Naive B cell (primary cell): Measurements from ENCODE around the gene ATP5ME. TPM values are rescaled to one million over a fixed set of nuclear protein-coding genes. Genes with fewer than 3 reads are reported as not detected.

Experiments
- ATAC-seq, 2 donors: fragments of 150-1000 bp; cut with Tn5 transposase; 2 replicates each; pipeline ENCODE4 v1.10.0; 2021; ENCODE audit warnings: low read depth in 2 of 2, mild to moderate bottlenecking in 2 of 2, moderate library complexity in 2 of 2
- DNase-seq: peaks from one replicate; pipeline ENCODE4 v3.0.0; 2022
- H3K27ac Mint-ChIP-seq, 6 donors: one replicate each; pipeline ENCODE4 v1.8.0; 2020 to 2022; ENCODE audit warnings: mild to moderate bottlenecking in 6 of 6, mixed read lengths in 6 of 6, moderate library complexity in 5 of 6, inconsistent platforms in 2 of 6
- H3K27me3 Mint-ChIP-seq, 3 donors: one replicate each; pipeline ENCODE4 v1.8.0; 2021 to 2022; ENCODE audit warnings: mixed read lengths in 3 of 3, mild to moderate bottlenecking in 1 of 3
- H3K36me3 Mint-ChIP-seq, 2 donors: one replicate each; pipeline ENCODE4 v1.8.0; 2020 to 2022; ENCODE audit warnings: mixed read lengths in 2 of 2, inconsistent platforms in 1 of 2, mild to moderate bottlenecking in 1 of 2
- H3K4me1 Mint-ChIP-seq, 3 donors: one replicate each; pipeline ENCODE4 v1.8.0; 2020 to 2022; ENCODE audit warnings: mixed read lengths in 3 of 3, inconsistent platforms in 1 of 3, mild to moderate bottlenecking in 1 of 3, moderate library complexity in 1 of 3
- H3K4me3 Mint-ChIP-seq, 8 donors: one replicate each; pipeline ENCODE4 v1.8.0; 2020 to 2022; ENCODE audit warnings: mild to moderate bottlenecking in 8 of 8, mixed read lengths in 8 of 8, moderate library complexity in 8 of 8, inconsistent platforms in 2 of 8
- H3K9me3 Mint-ChIP-seq, 7 donors: one replicate each; pipeline ENCODE4 v1.8.0; 2020 to 2022; ENCODE audit warnings: mixed read lengths in 7 of 7, mild to moderate bottlenecking in 5 of 7, inconsistent platforms in 2 of 7, moderate library complexity in 1 of 7
- polyA plus RNA-seq, 6 donors: library from polyadenylated mRNA; unstranded; fragments of 300-500 nt; fragmentation: Illumina TruSeq; gene quantifications; one replicate each; pipeline ENCODE4 v1.2.3, GENCODE V29; 2021; ENCODE audit warnings: low read depth in 6 of 6

The ATP5ME gene
- polyA plus RNA-seq, 6 donors from 2014 or later = 320 to 459 (median 358) TPM

DNA sequence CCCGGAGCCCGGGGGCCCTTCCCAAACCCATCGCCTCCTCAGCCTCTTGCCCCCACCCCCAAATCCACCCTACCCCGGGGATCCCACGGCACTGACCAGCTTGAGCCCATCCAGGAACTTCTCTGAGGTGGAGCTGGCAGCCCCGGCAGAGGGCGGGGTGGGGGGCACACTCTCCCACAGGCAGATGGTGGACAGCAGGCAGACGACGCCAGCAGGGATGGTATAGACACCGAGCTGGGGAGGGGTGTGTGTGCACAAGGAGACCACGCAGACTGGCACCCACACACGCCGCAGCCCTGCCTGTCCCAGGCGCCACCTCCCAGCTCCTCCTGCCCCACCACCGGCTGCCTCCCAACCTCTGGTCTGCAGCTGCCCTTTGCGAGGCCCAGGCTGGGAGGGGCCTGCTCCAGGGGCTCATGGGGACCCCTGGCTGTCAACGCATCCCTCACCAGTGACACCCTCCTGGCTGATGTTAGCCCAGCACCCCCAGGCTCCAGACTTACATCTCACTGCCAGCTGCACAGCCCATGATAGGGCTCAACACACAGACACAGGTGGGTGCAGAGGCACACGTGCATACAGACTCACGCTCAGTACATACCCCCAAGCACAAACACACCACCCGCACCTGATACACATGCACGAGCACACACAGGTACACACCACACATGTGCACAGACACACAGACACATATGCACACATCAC is 10.7 kb upstream of the ATP5ME start:
- peak overlapping the region in 1 of 6 donors; percentile 71 for H3K27ac Mint-ChIP-seq
- H3K4me1 Mint-ChIP-seq = peaks cover 8 to 12% (median 8%) of the 10 kb centered on the region in 3 donors
- peak overlapping the region in 2 of 8 donors; percentile 9 to 62 for H3K4me3 Mint-ChIP-seq
- H3K9me3 Mint-ChIP-seq = no peaks in the 10 kb centered on the region
- no peaks in the 10 kb centered on the region for H3K36me3 Mint-ChIP-seq
- DNase-seq (no peak), ATAC-seq (no peak)
- H3K27me3 Mint-ChIP-seq = peaks cover 0 to 25% (median 8%) of the 10 kb centered on the region in 3 donors

DNA sequence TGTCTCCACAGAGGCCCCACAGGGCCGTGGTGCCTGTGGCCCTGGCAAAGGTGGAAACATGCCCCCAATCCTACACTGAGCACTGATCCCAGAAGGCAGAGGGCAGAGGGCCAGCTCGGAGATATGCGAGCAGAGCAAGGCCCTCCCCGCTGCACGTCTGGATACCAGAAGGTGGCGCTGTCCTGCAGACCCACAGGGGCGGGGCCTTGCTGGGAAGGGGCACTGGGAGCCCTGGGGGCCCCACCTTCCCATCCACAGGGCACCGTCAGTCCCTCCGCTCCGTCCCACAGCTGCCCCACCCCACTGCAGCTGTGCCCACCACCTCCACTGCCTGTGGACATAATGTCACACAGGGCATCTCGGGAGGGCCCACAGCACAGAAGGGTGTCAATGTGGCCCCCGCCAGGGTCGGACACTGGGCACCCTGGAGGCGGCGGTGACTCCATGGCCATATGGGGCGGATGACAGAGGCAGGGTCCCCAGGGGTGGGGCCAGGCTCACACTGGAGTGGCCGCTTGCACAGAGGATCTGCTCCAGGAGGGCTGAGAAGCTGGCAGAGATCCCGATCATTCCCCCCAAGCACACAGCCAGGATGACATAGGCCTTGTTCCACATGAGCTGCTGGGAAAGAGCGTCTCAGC is 10.0 kb upstream of the ATP5ME start:
- H3K4me3 Mint-ChIP-seq = no peak overlapping the region
- DNase-seq (no peak), ATAC-seq (peak; percentile 15 to 20)
- no peaks in the 10 kb centered on the region for H3K36me3 Mint-ChIP-seq
- peaks cover 6 to 12% (median 8%) of the 10 kb centered on the region in 3 donors for H3K4me1 Mint-ChIP-seq
- no peaks in the 10 kb centered on the region for H3K9me3 Mint-ChIP-seq
- H3K27ac Mint-ChIP-seq = no peak overlapping the region
- H3K27me3 Mint-ChIP-seq = peaks cover 0 to 26% (median 8%) of the 10 kb centered on the region in 3 donors

DNA sequence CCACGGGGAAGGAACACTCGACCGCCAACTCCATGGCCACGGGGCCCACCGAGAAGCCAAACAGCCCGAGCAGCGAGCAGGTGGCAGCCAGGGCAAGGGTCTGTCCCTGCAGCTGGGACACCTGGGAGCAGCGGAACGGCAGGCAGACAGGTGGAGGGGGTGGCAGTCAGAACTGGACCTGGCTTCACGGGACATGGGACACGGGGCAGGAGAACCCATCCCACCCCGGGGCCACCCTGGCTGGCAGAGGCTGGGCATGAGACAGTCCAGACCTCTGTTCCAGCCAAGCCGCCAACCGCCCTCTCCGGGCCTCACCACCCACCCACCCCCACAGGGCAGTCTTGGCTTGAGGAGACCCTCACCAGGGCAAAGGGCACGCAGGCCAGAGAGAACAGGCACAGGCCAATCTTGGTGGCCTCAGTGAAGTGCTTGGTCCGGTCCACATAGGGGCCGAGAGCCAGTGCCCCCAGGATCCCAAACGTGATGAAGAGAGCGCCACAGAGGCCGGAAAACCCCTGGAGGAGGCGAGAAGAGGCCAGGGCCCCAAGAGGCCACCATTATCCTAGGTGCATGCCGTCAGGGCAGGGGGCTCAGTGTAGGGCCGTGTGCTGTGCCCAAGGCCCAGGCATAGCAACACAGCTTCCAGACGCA is 9.3 kb upstream of the ATP5ME start:
- ATAC-seq = peak in 1 of 2 donors; percentile 11
- H3K27ac Mint-ChIP-seq = no peak overlapping the region
- H3K4me3 Mint-ChIP-seq = peak overlapping the region in 1 of 8 donors; percentile 41
- H3K9me3 Mint-ChIP-seq = no peaks in the 10 kb centered on the region
- peaks cover 0 to 26% (median 8%) of the 10 kb centered on the region in 3 donors for H3K27me3 Mint-ChIP-seq
- no peaks in the 10 kb centered on the region for H3K36me3 Mint-ChIP-seq
- DNase-seq = no peak
- peaks cover 6 to 12% (median 8%) of the 10 kb centered on the region in 3 donors for H3K4me1 Mint-ChIP-seq

DNA sequence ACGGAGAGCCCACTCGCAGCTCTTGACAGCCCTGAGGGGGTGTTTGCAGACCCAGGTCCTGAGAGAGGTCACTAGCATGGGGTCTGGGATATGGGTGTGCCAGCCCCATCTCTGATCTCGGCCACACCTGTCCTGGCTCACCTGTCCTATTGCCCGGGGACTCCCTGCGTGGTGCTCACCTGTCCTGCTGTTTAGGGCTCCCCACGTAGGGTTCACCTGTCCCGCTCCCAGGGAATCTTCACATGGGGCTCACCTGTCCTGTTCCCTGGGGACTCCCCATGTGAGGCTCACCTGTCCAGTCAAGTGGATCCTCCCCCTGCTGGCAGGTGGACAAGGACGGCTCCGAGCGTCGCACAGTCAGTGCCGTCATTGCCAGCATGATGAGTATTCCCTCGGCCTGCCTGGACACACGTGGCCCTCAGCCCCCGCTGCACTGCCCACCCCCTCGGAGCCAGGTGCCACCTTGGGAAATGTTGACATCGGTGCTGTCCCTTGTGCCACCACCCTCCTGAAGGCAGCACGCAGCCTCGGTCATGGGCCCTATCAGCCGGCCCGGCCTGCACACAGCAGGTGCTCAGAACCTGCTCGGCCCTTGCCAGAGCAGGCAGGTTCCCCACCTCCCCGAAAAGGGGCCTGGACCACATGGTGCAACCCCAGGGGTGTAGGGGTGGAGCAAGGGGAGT is 8.6 kb upstream of the ATP5ME start:
- peak overlapping the region in 1 of 6 donors; percentile 71 for H3K27ac Mint-ChIP-seq
- peak overlapping the region in 7 of 8 donors; percentile 15 to 81 (median 38) for H3K4me3 Mint-ChIP-seq
- H3K9me3 Mint-ChIP-seq = no peaks in the 10 kb centered on the region
- H3K4me1 Mint-ChIP-seq = peaks cover 1 to 10% (median 3%) of the 10 kb centered on the region in 3 donors
- DNase-seq (no peak), ATAC-seq (no peak)
- no peaks in the 10 kb centered on the region for H3K36me3 Mint-ChIP-seq
- peaks cover 0 to 19% (median 4%) of the 10 kb centered on the region in 3 donors for H3K27me3 Mint-ChIP-seq

DNA sequence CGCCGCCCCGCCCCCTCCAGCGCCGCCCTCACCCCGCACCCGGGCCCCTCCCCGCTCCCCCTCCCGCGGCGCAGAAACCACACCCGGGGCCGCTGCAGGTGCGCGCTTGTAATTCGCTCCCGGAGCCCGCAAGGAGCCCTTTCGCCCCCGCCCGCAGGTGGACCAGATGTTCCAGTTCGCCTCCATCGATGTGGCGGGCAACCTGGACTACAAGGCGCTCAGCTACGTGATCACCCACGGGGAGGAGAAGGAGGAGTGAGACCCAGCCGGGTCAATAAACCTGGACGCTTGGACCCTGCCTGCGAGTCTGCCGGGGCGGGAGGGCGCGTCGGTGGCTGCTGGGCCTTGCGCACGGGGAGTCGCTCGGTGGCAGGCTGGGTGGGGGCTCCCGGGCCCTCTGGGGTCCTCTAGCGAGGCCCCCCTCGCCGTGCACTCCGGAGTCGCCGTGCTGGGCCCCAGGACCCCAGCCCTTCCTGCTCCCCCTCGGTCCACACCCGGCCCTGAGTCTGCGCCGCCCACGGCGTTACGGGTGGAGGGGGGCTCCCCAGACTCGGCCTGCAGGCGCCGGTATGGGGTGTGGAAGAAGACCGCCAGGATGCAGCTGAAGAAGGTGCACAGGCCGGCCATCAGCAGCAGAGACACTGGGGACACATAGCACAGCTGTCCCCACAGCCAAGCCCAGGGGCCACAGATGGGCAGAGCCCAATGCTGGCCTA is 7.8 kb upstream of the ATP5ME start:
- Mint-ChIP-seq H3K9me3 (no peaks in the 10 kb centered on the region), H3K36me3 (no peaks in the 10 kb centered on the region), H3K4me3 (peak overlapping the region in 2 of 8 donors; percentile 56 to 69), H3K27ac (no peak overlapping the region), H3K27me3 (peaks cover 0 to 14% (median 0%) of the 10 kb centered on the region in 3 donors), H3K4me1 (peaks cover 0 to 8% (median 2%) of the 10 kb centered on the region in 3 donors)
- ATAC-seq (peak; percentile 10 to 42), DNase-seq (no peak)

DNA sequence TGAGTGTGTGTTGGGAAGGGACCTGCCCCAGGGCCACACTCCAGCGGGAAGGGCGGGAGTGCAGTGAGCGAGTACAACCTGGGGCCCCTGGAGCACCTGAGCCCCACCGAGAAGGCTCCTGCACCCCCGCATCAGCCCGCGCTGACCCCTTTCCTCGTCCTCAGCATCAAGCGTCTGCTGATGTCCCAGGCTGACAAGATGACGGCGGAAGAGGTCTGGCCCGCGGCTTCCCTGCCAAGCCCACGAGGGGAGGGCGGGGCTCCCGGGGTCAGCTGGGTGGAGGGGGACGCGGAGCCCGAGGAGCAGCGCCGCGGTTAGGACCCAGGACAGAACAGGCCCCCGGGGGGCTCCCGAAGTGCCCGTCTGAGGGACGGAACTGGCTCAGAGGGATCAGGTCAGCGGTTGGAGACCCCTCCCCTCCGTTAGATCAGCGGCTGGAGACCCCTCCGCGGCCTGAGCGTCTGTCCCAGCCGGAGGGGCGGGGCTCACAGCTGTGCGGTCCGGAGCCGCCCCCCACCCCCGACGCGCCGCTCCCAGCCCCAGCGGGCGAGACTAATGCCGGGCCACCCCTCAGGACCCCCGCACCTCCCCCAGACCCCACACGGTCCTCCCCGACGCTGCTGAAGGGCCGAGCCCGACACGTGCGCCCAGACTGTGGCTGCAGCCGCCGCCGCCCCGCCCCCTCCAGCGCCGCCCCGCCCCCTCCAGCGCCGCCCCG is 7.0 kb upstream of the ATP5ME start:
- Mint-ChIP-seq H3K36me3 (no peaks in the 10 kb centered on the region), H3K4me1 (peaks cover 4 to 8% (median 5%) of the 10 kb centered on the region in 3 donors), H3K4me3 (peak overlapping the region; percentile 47 to 83 (median 70)), H3K27ac (peak overlapping the region in 3 of 6 donors; percentile 11 to 80 (median 39)), H3K27me3 (peaks cover 0 to 14% (median 0%) of the 10 kb centered on the region in 3 donors), H3K9me3 (no peaks in the 10 kb centered on the region)
- ATAC-seq (peak; percentile 58 to 60), DNase-seq (peak; percentile 49)

DNA sequence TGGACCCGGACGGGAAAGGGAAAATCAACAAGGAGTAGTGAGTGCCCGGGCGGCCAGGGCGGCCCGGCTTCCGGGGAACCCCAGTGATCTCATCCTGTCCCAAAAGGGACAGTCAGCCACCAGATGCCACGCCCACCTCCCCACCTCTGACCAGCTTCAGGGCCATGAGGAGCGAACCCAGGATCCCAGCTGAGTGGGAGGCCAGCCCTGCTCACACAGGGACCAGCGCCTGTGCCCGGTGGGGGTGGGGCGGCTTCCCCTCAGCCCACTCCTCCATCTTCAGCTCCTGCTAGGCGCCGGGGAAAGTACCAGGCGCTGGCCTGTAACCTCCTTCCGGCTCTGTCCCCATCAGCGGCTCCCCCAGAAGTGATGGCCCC is 6.5 kb upstream of the ATP5ME start:
- Mint-ChIP-seq H3K4me1 (peaks cover 5 to 10% (median 8%) of the 10 kb centered on the region in 3 donors), H3K27me3 (peaks cover 0 to 14% (median 0%) of the 10 kb centered on the region in 3 donors), H3K4me3 (peak overlapping the region; percentile 47 to 83 (median 70)), H3K9me3 (no peaks in the 10 kb centered on the region), H3K36me3 (no peaks in the 10 kb centered on the region), H3K27ac (peak overlapping the region in 3 of 6 donors; percentile 39 to 80 (median 42))
- DNase-seq (no peak), ATAC-seq (peak; percentile 11 to 18)

DNA sequence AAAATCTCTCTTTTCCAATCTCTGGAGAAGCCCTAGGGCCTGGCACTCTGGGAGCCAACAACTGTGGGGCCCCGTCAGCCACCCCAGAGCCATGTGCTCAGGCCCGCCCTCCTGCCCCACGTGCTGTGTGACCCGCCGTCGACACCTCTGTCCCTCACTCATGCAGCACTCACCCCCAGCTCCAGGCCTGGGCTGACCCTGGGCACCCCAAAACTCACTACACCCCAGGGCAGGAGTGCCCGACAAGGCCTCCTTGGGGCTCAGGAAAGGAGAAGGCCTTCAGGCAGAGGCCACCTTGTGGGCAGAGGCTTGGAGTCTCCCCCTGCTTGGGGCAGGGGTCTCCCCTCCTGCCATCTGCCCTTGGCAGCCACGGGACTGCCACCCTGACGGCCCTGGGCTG is 6.0 kb upstream of the ATP5ME start:
- Mint-ChIP-seq H3K36me3 (no peaks in the 10 kb centered on the region), H3K27me3 (peaks cover 0 to 10% (median 0%) of the 10 kb centered on the region in 3 donors), H3K9me3 (no peaks in the 10 kb centered on the region), H3K27ac (peak overlapping the region in 2 of 6 donors; percentile 42 to 84), H3K4me1 (peaks cover 10 to 12% (median 10%) of the 10 kb centered on the region in 3 donors), H3K4me3 (peak overlapping the region in 6 of 8 donors; percentile 36 to 83 (median 70))
- no peak for ATAC-seq
- no peak for DNase-seq

DNA sequence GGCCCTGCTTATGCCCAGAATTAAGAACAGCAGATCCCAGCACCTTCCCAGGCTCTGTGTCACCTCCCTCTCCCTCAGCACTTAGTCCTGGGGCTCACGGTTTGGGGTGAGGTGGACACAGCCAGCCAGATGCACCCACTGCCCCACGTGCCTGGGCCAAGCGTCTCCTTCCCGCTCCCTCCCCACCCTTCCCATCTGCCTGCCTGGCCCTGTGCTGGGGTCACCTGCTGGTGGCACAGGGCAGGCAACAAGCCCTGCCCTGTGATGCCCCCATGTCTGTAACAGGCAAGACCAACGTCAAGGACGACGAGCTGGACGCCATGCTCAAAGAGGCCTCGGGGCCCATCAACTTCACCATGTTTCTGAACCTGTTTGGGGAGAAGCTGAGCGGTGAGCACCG is 5.6 kb upstream of the ATP5ME start:
- H3K36me3 Mint-ChIP-seq = no peaks in the 10 kb centered on the region
- peak overlapping the region in 3 of 8 donors; percentile 37 to 70 (median 44) for H3K4me3 Mint-ChIP-seq
- no peak for DNase-seq
- no peaks in the 10 kb centered on the region for H3K9me3 Mint-ChIP-seq
- no peak for ATAC-seq
- H3K27me3 Mint-ChIP-seq = peaks cover 0 to 8% (median 0%) of the 10 kb centered on the region in 3 donors
- H3K27ac Mint-ChIP-seq = peak overlapping the region in 1 of 6 donors; percentile 42
- H3K4me1 Mint-ChIP-seq = peaks cover 10 to 12% (median 12%) of the 10 kb centered on the region in 3 donors

DNA sequence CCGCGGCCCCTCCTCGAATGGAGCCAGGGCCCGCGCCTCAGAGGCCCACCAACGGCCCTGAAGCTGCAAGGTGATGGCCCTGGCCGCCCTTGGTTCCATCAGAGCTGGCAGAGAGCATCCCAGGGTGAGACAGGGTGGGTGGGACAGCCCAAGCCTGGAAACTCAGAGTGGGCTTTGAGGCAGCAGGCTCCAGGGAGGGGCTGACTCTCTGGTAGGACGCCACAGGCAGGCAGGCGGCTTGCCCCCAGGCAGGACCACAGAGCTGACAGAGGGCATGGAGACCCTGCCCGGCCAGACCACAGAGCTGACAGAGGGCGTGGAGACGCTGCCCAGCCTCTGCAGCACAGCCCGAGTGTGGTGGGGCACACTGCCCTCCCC is 5.0 kb upstream of the ATP5ME start:
- no peaks in the 10 kb centered on the region for H3K36me3 Mint-ChIP-seq
- no peak overlapping the region for H3K27ac Mint-ChIP-seq
- H3K27me3 Mint-ChIP-seq = peaks cover 0 to 8% (median 0%) of the 10 kb centered on the region in 3 donors
- H3K4me1 Mint-ChIP-seq = peaks cover 10 to 13% (median 12%) of the 10 kb centered on the region in 3 donors
- no peaks in the 10 kb centered on the region for H3K9me3 Mint-ChIP-seq
- no peak overlapping the region for H3K4me3 Mint-ChIP-seq
- DNase-seq (no peak), ATAC-seq (no peak)

DNA sequence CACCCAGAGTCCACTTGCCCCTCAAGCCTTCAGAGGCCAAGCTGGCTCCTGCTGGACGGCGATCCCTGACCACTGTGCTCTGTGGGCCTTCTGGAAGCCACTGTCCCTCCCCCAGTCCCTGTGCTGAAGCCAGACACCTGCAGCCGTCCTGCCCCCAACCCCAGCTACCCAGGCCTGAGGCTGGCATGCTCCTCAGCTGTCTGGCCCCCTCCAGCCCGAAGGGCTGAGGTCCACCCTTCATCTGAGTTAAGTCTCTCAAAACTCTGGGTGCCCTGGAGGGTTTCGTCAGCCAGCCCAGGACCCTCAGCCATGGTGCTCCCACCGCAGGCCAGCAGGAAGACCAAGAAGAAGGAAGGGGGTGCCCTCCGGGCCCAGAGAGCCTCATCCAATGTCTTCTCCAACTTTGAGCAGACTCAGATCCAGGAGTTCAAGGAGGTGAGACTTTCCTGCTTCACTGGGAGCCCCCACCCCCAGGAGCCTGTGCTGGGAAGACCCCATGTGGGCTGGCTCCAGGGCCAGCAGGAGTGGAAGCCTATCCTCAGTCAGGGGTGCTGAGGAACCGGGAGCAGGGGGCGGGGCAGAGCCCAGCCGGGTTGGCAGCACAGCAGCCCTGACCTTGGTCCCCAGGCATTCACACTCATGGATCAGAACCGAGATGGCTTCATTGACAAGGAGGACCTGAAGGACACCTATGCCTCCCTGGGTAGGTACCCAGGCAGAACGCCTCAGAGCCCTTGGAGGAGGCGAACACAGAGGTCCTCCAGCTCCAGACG is 4.4 kb upstream of the ATP5ME start:
- Mint-ChIP-seq H3K4me3 (peak overlapping the region in 1 of 8 donors; percentile 22), H3K27me3 (peaks cover 0 to 8% (median 0%) of the 10 kb centered on the region in 3 donors), H3K9me3 (no peaks in the 10 kb centered on the region), H3K36me3 (no peaks in the 10 kb centered on the region), H3K4me1 (peaks cover 10 to 13% (median 12%) of the 10 kb centered on the region in 3 donors), H3K27ac (no peak overlapping the region)
- no peak for ATAC-seq
- no peak for DNase-seq
